ENCODE data around the gene DDX39A.

Gene DDX39A

DNA sequence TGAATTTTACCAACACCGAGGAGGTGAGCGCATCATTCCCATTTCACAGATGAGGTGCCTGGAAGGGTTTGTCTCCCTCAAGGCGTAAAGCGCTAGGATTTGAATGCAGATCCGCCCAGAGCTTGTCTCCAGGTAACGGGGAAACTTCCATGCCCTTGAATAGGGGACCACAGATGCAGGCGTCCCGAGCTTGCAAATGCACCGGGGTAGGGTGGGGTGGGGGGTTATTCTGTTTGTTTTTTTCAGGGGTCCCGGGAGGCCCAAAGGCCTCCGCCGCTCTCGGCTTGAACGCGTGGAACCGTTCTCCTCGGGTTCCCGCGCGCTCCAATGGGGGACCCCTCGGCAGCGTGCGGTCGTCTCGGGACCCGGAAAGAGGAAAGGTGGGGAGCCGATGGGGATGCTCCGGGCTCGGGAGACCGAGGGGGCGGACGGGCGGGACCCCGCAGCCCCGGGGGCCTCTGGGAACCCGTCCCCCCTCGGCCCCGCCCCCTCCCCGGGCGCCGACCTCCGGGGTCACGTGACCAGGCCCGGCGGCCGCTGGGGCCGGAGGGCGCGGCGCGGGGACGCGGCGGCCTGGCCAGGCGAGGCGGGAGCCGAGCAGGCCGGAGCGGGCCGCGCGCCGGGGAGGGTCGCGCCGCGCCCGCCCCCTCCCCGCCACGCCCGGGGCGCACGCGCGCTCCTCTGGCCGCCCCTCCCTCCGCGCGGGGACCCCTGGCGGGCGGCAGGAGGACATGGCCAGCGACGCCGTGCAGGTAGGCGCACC lies 13.8 kb upstream of the DDX39A start, which contains the start of gene PKN1:
Gene PKN1 (plus strand): TSS at position 516 of the 763 bp plus-strand sequence. CDS start 216 bp downstream, at position 732.
- H3K4me3 ChIP-seq (replicated peaks; ENCODE audit: low read depth, low read length) = peak within 1 kb of the TSS; percentile 79
- peak; percentile 71 for DNase-seq (ENCODE audit: extremely low read depth, insufficient read length)
- TF ChIP-seq, protein P1, sequence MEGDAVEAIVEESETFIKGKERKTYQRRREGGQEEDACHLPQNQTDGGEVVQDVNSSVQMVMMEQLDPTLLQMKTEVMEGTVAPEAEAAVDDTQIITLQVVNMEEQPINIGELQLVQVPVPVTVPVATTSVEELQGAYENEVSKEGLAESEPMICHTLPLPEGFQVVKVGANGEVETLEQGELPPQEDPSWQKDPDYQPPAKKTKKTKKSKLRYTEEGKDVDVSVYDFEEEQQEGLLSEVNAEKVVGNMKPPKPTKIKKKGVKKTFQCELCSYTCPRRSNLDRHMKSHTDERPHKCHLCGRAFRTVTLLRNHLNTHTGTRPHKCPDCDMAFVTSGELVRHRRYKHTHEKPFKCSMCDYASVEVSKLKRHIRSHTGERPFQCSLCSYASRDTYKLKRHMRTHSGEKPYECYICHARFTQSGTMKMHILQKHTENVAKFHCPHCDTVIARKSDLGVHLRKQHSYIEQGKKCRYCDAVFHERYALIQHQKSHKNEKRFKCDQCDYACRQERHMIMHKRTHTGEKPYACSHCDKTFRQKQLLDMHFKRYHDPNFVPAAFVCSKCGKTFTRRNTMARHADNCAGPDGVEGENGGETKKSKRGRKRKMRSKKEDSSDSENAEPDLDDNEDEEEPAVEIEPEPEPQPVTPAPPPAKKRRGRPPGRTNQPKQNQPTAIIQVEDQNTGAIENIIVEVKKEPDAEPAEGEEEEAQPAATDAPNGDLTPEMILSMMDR (IDR thresholded peaks at IDR 0.05; ENCODE audit: insufficient read depth, low read length, poor library complexity, severe bottlenecking) = no peak
- H3K27me3 ChIP-seq (replicated peaks; ENCODE audit: control insufficient read depth, insufficient read depth, low read length) = no peaks in the 10 kb centered on the region
- no peaks in the 10 kb centered on the region for H3K36me3 ChIP-seq (ENCODE audit: control insufficient read depth, insufficient read depth, low read length)

- no peaks in the 10 kb centered on the region for H3K27me3 ChIP-seq (replicated peaks; ENCODE audit: control insufficient read depth, insufficient read depth, low read length)
- no peaks in the 10 kb centered on the region for H3K36me3 ChIP-seq (ENCODE audit: control insufficient read depth, insufficient read depth, low read length)
- DNase-seq (ENCODE audit: extremely low read depth, insufficient read length) = no peak
- TF ChIP-seq, protein P1 (IDR thresholded peaks at IDR 0.05; ENCODE audit: insufficient read depth, low read length, poor library complexity, severe bottlenecking) = no peak
- no peak overlapping the region for H3K4me3 ChIP-seq (replicated peaks; ENCODE audit: low read depth, low read length)
Measured at GRCh38 chr19:14430712-14431111, 11.6 kb upstream of the DDX39A start.

DNA sequence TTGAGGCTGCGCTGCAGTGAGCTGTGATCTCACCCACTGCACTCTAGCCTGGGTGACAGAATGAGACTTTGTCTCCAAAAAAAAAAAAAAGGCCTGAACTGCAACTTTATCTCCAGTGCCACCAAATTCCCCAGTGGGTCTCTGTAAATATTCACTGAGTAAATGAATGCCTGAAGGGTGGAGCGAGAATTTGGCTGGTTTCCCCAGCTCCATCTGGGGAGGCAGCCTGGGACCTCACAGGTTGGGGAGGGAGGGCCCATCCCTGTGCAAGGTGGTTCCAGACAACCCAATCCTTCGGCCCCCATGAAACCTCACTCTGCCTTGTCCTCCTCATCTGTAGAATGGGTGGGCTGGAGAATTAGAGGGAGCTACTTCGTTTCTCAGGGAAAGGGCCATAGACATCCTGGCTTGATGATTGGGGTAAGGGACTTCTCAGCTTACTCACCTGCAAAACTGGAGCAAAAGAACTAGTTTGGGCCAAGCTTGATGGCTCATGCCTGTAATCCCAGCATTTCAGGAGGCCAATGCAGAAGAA lies 9.8 kb upstream of the DDX39A start:
- H3K27me3 ChIP-seq (replicated peaks; ENCODE audit: control insufficient read depth, insufficient read depth, low read length) = no peaks in the 10 kb centered on the region
- no peak overlapping the region for H3K4me3 ChIP-seq (replicated peaks; ENCODE audit: low read depth, low read length)
- H3K36me3 ChIP-seq (ENCODE audit: control insufficient read depth, insufficient read depth, low read length) = no peaks in the 10 kb centered on the region
- no peak for DNase-seq (ENCODE audit: extremely low read depth, insufficient read length)
- TF ChIP-seq, protein P1 (IDR thresholded peaks at IDR 0.05; ENCODE audit: insufficient read depth, low read length, poor library complexity, severe bottlenecking) = no peak

DNA sequence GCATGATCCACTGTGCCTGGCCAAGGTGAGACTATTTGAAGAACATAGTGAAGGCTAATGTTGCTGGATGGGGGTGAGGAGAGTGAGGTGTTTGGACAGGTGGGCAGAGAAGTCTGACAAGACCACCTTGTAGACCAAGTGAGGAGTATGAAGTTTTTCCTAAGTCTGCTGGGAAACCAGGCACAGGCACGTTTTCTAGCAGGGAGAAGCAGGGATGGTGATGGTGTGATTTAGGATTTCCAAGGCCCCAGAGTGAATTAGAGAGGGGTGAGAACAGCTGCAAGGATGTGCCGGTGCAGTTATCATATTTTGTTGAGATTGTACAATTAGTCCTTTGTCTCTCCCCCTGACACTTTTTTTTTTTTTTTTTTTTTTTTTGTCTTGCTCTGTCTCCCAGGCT lies 8.3 kb upstream of the DDX39A start:
- no peak for DNase-seq (ENCODE audit: extremely low read depth, insufficient read length)
- Histone ChIP-seq H3K4me3 (replicated peaks; ENCODE audit: low read depth, low read length) (no peak overlapping the region), H3K27me3 (replicated peaks; ENCODE audit: control insufficient read depth, insufficient read depth, low read length) (no peaks in the 10 kb centered on the region), H3K36me3 (ENCODE audit: control insufficient read depth, insufficient read depth, low read length) (no peaks in the 10 kb centered on the region)
- TF ChIP-seq, protein P1 (IDR thresholded peaks at IDR 0.05; ENCODE audit: insufficient read depth, low read length, poor library complexity, severe bottlenecking) = no peak

- Histone ChIP-seq H3K4me3 (replicated peaks; ENCODE audit: low read depth, low read length) (no peak overlapping the region), H3K27me3 (replicated peaks; ENCODE audit: control insufficient read depth, insufficient read depth, low read length) (no peaks in the 10 kb centered on the region), H3K36me3 (ENCODE audit: control insufficient read depth, insufficient read depth, low read length) (no peaks in the 10 kb centered on the region)
- no peak for DNase-seq (ENCODE audit: extremely low read depth, insufficient read length)
- TF ChIP-seq, protein P1 (IDR thresholded peaks at IDR 0.05; ENCODE audit: insufficient read depth, low read length, poor library complexity, severe bottlenecking) = no peak
Measured at GRCh38 chr19:14425696-14426138, 6.6 kb upstream of the DDX39A start.

Measured in GM06990 (cell line).